Measurements from ENCODE around the gene MAP1A. TPM values are rescaled to one million over a fixed set of nuclear protein-coding genes. Genes with fewer than 3 reads are reported as not detected.

MAP1A gene
- total and polyA plus RNA-seq, 2 of the 13 experiments (the other 11 are each of a cell fraction or from before 2014, with no cell fraction given) = 0.01 to 0.07 TPM

- TF ChIP-seq ZNF512 (CRISPR knock-in tag; IDR thresholded peaks at IDR 0.05) (no peak), HNF1B (CRISPR knock-in tag; IDR thresholded peaks at IDR 0.05) (no peak), RARG (CRISPR knock-in tag; IDR thresholded peaks at IDR 0.05; ENCODE audit: low read depth) (no peak), ZNF572 (CRISPR knock-in tag; IDR thresholded peaks at IDR 0.05) (no peak)
Observed at GRCh38 chr15:43550527-43551363, 33.3 kb downstream of the MAP1A start (continued).

- H3K4me1 ChIP-seq (ENCODE audit: insufficient read depth, low read length) = no peaks in the 10 kb centered on the region
- ChIA-PET POLR2A (no interaction called here), CTCF (ENCODE audit: low intra/inter-chr PET ratio, low total read pairs) (no interaction called here)
- no peak overlapping the region for H3K27ac ChIP-seq (ENCODE audit: extremely low read length, insufficient read depth, low read length)
- no TSS peak for BruUV-seq (replicated peaks)
- in situ Hi-C loops (cut with HindIII; ENCODE audit: extremely low pct_ligation_motif_present, low pct_unique_long_range_greater_than_20kb) = no loop called here
- no peaks in the 10 kb centered on the region for H3K27me3 ChIP-seq (ENCODE audit: control insufficient read depth in 1 of 2, insufficient read depth in 2 of 2, low read length in 2 of 2)
- FAIRE-seq = no peak
- intact Hi-C loops (cut with micrococcal nuclease; ENCODE audit: unreplicated experiment) = no loop called here
- H3K9ac ChIP-seq (ENCODE audit: insufficient read depth, low read depth, low read length) = no peak overlapping the region
- H4K20me1 ChIP-seq (ENCODE audit: insufficient read depth, low read length) = no peaks in the 10 kb centered on the region
- no peak overlapping the region for H3K4me3 ChIP-seq (replicated peaks in 1 of 3; ENCODE audit: insufficient read depth in 1 of 3, low read depth in 2 of 3, low read length in 3 of 3)
- no peak for DNase-seq (ENCODE audit: low spot score)
- H2AFZ ChIP-seq (ENCODE audit: low read length) = no peak overlapping the region
- no peaks in the 10 kb centered on the region for H3K9me3 ChIP-seq (ENCODE audit: low read length)
- WGBS (ENCODE audit: low lambda C conversion rate) = 93% methylated on average over 4 of the region's 4 CpGs
- no peaks in the 10 kb centered on the region for H3K79me2 ChIP-seq (ENCODE audit: insufficient read depth, low read length)
- H3K36me3 ChIP-seq (replicated peaks in 1 of 2; ENCODE audit: control insufficient read depth in 1 of 2, insufficient read depth in 2 of 2, low read length in 2 of 2) = no peaks in the 10 kb centered on the region
- no peak overlapping the region for H3K4me2 ChIP-seq (ENCODE audit: low read depth, low read length)
- ATAC-seq = no peak
- no peak for TF ChIP-seq ZNF275 (CRISPR knock-in tag; IDR thresholded peaks at IDR 0.05; ENCODE audit: borderline replicate concordance)
- no peak for TF ChIP-seq FLYWCH1 (CRISPR knock-in tag; IDR thresholded peaks at IDR 0.05)
- no peak for TF ChIP-seq ZNF710 (CRISPR knock-in tag; IDR thresholded peaks at IDR 0.05; ENCODE audit: borderline replicate concordance)
- TF ChIP-seq HBP1 (CRISPR knock-in tag; IDR thresholded peaks at IDR 0.05; ENCODE audit: low read depth) = no peak
- TF ChIP-seq ZNF382 (CRISPR knock-in tag; IDR thresholded peaks at IDR 0.05; ENCODE audit: borderline replicate concordance) = no peak
- TF ChIP-seq ZNF232 (CRISPR knock-in tag; IDR thresholded peaks at IDR 0.05; ENCODE audit: borderline replicate concordance) = no peak
- TF ChIP-seq CC2D1A (CRISPR knock-in tag; IDR thresholded peaks at IDR 0.05) = no peak
- no peak for TF ChIP-seq SMYD3 (CRISPR knock-in tag; IDR thresholded peaks at IDR 0.05)
Observed at GRCh38 chr15:43552256-43552655, 34.8 kb downstream of the MAP1A start.

Measured in HepG2 (cell line).